HG03460 (cell line): ENCODE data around the gene TMCO5A.
A peak's percentile ranks its signal among the peaks of the same experiment; 100 is the strongest.

Experiments
- ATAC-seq: cut with Tn5 transposase; IDR thresholded peaks from one replicate; pipeline ENCODE4 v1.9.1; 2021; ENCODE audit not compliant: unreplicated experiment

TMCO5A gene

GRCh38 chr15:37967788-37968187, 33.3 kb downstream of the TMCO5A start:
- ATAC-seq: no peak

GRCh38 chr15:37973856-37974255, 39.4 kb downstream of the TMCO5A start:
- no peak for ATAC-seq

- no peak for ATAC-seq
Observed at GRCh38 chr15:37978231-37978630, 43.8 kb downstream of the TMCO5A start.

GRCh38 chr15:37979671-37980409, 45.4 kb downstream of the TMCO5A start:
- ATAC-seq: no peak

GRCh38 chr15:37981201-37981600, 46.8 kb downstream of the TMCO5A start:
- no peak for ATAC-seq

- no peak for ATAC-seq
Observed at GRCh38 chr15:37981775-37982174, 47.3 kb downstream of the TMCO5A start.

GRCh38 chr15:37984368-37984767, 49.9 kb downstream of the TMCO5A start:
- ATAC-seq: no peak

- peak; percentile 62 for ATAC-seq
Observed at GRCh38 chr15:37995461-37996347, 61.3 kb downstream of the TMCO5A start.
